Measurements from ENCODE around the gene DENND1B. TPM values are rescaled to one million over a fixed set of nuclear protein-coding genes. Genes with fewer than 3 reads are reported as not detected.
"Not testable (repeated sequence)": the region's sequence is repeated elsewhere in the genome, so short reads cannot be mapped to it uniquely, and the experiment has no call there.

The DENND1B gene
- total RNA-seq, 1 donor from 2014 or later: 43.6 TPM

DNA sequence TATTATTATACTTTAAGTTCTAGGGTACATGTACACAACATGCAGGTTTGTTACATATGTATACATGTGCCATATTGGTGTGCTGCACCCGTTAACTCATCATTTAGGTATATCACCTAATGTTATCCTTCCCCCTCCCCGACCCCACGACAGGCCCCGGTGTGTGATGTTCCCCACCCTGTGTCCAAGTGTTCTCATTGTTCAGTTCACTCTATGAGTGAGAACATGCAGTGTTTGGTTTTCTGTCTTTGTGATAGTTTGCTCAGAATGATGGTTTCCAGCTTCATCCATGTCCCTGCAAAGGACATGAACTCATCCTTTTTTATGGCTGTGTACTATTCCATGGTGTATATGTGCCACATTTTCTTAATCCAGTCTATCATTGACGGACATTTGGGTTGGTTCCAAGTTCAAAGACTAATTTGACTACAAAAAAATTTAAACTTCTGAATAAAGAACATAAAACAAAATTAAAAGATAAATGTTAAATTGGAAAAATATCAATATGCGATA lies 22.6 kb downstream of the DENND1B start:
- FAIRE-seq; DNase-seq (ENCODE audit: low spot score in 2 of 2): not testable (repeated sequence)

DNA sequence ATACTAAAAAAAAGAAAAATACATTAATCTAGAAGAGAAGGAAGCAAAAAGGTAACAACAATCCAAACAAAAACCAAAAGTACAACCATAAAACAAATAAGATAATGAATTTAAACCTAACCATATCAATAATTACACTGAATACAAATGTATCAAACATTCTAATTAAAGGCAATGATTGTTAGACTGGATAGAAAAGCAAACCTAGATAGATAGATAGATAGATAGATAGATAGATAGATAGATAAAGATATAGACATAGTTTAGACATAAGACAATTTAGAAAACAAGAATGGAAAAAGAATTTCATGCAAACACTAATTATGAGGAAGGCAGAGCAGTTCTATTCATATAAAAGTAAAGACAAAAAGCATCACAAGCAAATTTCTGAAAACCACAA lies 24.9 kb downstream of the DENND1B start:
- FAIRE-seq (no peak), DNase-seq (ENCODE audit: low spot score in 2 of 2) (no peak)

DNA sequence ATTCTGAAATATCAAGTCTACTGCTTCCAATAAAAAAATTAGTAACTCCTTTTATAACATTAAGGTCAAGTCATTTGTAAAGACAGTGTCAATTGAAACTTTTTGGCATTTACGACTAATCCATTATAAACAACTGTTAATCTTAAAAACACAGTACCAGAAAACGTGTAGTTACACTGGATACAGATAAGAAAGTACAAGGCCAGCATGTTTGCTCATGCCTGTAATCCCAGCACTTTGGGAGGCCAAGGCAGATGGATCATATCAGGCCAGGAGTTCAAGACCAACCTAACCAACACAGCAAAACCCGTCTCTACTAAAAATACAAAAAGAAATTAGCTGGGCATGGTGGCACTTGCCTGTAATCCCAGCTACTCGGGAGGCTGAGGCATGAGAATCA lies 29.4 kb downstream of the DENND1B start:
- DNase-seq (ENCODE audit: low spot score in 2 of 2): no peak
- FAIRE-seq: no peak

DNA sequence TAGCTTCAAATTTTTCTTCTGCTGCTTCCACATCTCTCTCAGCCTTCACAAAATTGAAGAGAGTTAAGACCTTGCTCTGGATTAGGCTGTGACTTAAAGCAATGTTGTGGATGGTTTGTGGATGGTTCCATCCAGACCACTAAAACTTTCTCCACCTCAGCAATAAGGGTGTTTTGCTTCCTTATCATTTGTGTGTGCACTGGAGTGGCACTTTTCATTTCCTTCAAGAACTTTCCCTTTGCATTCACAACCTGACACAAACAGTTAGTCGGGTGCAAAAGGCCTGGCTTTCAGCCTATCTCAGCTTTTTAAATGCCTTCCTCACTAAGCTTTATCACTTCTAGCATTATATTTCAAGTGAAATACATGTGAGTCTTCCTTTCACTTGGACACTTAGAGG lies 30.3 kb downstream of the DENND1B start:
- FAIRE-seq: no peak
- no peak for DNase-seq (ENCODE audit: low spot score in 2 of 2)

DNA sequence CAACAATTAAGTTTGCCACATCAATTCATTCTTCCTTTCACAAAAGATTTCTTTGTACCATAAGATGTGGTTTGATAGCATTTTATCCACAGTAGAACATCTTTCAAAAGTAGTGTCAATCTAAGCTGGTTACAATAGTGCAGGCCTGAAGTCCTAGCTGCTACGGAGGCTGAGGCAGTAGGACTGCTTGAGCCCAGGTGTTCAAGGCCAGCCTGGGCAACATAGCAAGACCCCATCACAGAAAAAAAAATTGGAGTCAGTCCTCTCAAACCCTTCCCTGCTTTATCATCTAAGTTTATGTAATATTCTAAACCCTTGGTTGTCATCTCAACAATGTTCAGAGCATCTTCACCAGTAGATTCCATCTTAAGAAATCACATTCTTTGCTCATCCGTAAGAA lies 31.7 kb downstream of the DENND1B start:
- FAIRE-seq: no peak
- DNase-seq (ENCODE audit: low spot score in 2 of 2): no peak

DNA sequence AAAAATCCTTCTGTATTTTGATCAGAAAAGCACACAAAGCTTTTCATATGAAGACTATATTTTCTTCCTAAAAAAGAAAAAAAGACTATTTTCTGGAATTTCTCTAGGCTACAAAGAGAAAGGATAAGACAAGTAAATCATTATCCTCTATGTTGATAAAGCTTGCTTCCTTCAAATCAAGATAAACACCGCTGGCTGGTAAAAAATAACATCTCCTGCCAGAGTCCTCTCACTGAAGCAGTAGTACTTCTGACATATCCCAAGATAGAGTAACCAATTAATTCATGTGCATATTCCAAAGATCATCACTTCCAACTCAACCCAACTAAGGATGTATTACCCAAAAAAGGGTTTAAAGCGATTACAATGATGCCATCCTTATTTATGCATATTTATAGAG lies 34.3 kb downstream of the DENND1B start:
- no peak for FAIRE-seq
- DNase-seq (ENCODE audit: low spot score in 2 of 2): no peak

DNA sequence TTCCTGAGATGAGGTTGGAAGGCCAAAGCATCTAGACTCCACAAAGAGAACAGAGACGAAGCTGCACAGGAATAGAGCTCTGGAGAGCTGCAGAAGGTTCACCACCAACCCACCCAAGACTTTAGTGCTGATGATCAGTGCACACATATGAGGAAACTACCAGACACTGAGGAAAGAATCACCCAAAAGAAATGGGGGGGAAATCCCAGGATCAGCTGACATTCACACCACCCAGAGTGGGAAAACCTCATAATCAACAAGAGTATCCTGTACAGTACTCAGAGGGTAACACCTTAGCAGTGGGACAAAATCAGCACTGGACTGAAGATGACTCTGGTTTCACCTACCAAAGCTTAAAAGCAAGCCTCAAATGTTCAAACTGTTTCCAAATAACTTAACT lies 36.4 kb downstream of the DENND1B start:
- no peak for FAIRE-seq
- no peak for DNase-seq (ENCODE audit: low spot score in 2 of 2)

DNA sequence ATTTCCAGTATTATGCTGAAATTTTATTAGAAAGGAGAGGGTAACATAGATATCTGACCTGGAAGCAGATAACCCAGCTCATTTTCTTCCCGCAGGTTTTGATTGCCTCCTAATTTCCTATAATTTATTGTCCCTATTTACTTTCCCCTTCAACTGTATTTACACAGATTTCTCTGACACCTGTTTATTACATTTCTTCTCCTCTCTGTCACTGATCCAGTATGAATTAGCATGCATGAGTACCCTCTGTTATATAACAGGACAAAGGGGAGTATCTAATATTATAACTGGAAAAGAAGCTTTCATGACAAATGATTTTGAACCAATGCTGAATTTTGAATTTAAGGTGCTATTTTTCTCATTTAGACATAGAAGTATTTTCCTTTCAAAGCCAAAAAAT lies 37.4 kb downstream of the DENND1B start:
- FAIRE-seq: no peak
- no peak for DNase-seq (ENCODE audit: low spot score in 2 of 2)

DNA sequence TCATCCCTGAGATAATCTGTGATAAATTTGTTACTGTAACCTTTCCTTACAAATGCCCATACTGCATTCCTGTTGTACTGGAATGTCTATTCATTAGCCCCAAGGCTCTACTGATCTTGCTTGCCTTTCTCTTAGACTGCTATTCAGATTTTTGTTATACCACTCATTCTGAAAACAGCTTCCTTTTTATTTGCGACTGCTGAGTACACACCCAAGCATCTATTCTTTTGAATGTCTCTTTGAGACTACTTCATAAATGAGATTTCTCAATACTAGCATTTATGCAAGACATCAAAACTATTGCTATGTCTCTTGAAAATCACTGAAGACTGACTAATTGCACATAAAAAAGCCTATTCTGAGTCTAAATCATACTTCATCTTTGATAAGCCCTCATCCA lies 38.6 kb downstream of the DENND1B start:
- FAIRE-seq (no peak), DNase-seq (ENCODE audit: low spot score in 2 of 2) (no peak)

DNA sequence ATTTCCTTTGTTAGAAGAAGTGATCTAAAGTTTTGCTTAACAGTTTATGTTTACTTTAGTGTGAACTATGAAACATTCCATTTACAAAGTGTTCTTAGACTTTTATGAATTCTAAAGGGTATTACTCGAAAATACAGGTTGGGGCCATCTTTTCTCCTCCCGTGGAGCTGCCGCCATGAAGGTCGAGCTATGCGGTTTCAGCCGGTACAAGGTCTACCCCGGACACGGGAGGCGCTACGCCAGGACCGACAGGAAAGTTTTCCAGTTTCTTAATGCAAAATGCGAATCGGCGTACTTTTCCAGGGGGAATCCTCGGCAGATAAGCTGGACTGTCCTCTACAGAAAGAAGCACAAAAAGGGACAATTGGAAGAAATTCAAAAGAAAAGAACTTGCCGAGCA lies 39.8 kb downstream of the DENND1B start:
- no peak for FAIRE-seq

DNA sequence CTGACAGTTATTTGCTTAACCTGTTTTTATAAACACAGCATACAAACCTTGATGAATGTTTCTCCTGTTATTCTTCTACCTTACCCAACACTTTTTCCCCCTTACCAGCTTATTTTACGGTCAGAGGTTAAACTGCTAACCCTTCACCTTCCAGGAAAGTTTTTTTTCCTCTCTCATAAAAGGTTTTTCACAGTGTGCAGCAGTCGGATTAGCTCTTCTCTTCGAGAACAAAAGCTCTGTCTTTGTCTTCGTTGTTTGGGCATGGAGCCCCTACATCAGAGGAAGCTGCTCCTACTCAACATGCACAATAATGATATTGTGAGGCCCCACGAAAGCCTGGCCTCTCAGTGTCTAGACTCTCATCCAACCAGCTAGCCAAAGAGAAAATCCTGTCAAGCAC lies 42.0 kb downstream of the DENND1B start:
- DNase-seq (ENCODE audit: low spot score in 2 of 2): no peak
- no peak for FAIRE-seq

More for the DNA sequence above, 39.8 kb downstream of the DENND1B start:
- DNase-seq (ENCODE audit: low spot score in 2 of 2): no peak

DNA sequence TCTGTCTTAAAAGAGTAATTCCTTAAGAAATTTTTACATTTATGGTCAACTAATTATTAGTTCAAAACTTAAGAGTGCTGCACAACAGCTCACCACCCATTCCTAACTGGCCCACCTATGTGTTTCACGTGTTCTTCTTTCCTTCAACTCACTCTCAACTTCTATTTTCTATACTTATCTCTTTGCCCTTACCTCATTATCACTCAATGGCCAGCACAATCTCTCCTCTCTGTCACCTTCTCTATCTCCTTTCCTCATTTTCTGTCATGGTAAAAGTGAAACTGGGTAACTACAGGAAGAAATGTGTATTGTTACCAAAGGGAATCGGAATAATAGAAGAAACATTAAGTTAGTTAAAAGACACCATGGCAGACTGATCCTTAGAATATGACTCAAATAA lies 43.1 kb downstream of the DENND1B start:
- no peak for DNase-seq (ENCODE audit: low spot score in 2 of 2)
- no peak for FAIRE-seq

DNA sequence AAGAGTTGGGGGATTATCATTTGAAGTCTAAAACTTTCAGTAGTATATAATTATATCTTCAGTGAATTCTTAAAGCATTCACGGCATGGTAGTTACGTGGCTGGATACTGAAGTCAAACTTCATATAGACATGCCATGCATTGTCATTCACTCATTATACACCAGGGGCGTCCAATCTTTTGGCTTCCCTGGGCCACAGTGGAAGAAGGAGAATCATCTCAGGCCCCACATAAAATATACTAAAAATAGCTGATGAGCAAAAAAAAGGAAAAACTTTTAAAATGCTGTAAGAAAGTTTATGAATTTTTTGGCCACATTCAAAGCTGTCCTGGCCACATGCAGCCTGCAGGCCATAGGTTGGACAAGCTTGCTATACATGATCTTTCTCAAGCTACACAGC lies 43.8 kb downstream of the DENND1B start:
- FAIRE-seq (no peak), DNase-seq (ENCODE audit: low spot score in 2 of 2) (no peak)

DNA sequence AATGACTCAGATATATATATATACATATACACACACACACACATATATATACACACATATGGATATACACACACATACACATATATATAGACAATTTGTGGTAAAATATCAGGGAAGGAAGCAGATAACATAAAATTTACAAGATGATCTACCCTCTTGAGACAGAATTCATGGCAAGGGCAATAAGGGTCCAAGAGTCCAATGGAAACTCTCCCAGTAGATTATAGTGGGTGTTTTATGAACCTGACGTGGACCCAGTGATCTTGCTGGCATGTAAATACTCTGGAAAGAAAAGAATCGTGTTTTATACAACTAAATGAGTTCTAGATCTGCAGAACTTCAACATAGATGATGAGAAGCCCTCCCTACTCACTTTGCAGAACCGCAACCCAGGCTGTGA lies 49.3 kb downstream of the DENND1B start:
- DNase-seq (ENCODE audit: low spot score in 2 of 2) (no peak), FAIRE-seq (no peak)

DNA sequence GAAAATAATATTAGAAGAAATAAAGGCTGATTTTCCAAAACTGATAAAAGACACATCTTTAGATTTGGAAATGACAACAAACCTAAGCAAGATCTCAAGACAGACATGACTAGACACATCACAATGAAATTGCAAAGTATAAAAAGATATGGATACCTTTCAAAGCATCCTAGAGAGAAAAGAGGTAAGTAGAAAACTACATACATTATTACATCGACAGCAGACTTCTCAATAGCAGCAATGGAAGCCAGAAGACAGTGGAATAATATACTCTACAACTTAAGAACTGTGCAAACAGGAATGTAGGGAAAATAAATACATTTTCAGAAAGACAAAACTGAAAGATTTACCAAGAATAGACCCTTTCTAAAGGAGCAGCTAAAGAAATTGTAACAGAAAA lies 50.2 kb downstream of the DENND1B start:
- FAIRE-seq: no peak
- DNase-seq (ENCODE audit: low spot score in 2 of 2): no peak

DNA sequence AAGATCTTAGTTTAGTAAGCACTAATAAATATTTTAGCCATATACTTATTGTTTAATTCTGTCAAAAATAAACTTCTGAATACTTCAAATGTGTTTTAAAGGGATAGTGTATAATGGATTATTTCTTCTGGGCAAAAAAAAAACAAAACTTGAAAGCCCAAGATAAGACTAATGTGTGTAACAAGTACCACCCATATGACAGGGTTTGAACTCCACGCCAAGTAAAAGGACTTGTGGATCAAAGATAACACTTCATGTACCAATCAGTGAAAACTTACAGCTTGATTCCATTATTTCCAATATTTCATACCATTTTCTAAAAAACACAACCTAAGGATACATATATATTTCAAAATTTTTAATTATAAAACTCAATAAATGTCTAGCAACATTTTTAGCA lies 59.5 kb downstream of the DENND1B start:
- DNase-seq (ENCODE audit: low spot score in 2 of 2) (no peak), FAIRE-seq (no peak)

DNA sequence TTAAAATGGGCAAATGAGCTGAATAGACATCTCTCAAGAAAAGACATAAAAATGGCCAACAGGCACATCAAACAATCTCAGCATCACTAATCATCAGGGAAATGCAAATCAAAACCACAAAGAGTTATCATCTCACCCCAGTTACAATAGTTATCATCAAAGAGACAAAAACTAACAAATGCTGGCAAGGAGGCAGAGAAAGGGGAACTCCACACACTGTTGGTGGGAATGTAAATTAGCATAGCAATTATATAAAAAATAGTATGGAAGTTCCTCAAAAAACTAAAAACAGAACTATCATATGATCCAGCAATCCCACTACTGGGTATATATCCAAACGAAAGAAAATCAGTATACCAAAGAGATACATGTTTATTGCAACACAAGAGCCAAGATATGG lies 68.7 kb downstream of the DENND1B start:
- no peak for DNase-seq (ENCODE audit: low spot score in 2 of 2)
- FAIRE-seq: no peak

DNA sequence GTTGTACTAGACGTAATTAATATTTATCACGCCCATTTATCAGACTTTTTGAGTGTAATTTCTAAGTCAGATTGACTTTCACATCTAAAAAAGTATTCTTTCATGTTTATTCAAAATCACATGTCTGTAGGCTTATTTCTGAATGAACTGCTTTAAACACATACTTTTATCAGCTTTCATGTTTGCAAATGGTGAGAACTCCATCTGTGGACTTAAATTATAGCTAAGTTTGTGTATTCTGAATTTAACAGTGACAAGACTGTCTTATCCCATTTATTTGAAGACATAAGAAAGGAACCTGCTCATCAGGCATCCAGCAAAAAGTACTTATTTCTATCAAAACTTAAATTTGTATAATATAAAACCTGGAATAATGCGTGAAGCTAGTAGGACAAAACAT lies 69.3 kb downstream of the DENND1B start:
- no peak for DNase-seq (ENCODE audit: low spot score in 2 of 2)
- FAIRE-seq: no peak

DNA sequence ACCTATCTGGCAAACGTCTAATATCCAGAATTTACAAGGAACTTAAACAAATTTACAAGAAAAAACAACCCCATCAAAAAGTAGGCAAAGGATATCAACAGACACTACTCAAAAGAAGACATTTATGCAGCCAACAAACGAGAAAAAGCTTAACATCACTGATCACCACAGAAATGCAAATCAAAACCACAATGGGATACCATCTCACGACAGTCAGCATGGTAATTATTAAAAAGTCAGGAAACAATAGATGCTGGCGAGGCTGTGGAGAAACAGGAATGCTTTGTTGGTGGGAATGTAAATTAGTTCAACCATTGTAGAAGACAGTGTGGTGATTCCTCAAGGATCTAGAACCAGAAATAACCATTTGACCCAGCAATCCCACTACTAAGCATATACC lies 74.6 kb downstream of the DENND1B start:
- FAIRE-seq; DNase-seq (ENCODE audit: low spot score in 2 of 2): not testable (repeated sequence)

DNA sequence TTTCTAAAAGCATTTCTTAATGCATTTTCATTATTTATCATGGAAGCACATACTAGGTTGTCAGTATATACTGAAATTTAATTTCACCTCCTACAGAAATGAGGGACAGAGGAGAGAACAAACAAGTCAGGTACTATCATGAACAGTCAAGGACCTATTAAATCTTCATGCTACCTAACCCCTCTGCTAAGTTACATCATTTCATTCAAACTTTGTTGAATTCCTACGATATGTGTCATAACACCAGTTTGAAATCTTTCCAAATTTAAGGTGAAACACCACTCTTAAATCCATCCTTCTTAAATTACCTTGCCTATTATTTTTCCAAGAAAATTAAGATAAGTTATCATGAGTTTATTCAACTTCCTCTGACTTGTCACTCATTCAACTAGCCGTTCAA lies 78.9 kb downstream of the DENND1B start:
- DNase-seq (ENCODE audit: low spot score in 2 of 2): no peak
- no peak for FAIRE-seq

DNA sequence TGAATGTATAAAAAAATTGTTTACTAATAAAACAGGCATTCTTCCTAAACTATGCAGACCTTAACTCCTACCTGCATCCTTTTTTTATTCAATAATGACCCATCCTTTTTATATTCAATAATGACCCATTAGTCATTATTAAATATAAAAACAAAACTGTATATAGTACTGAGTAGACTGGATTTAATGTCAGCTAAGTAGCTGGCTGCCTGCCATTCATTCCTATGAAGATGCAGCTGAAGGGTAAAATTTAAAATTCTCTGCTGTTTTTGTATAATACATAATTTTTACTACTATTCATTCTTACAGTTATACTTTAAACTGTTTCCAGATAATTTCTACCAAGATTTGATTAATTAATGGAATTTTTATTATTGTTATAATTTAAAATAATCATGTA lies 79.3 kb downstream of the DENND1B start:
- FAIRE-seq (no peak), DNase-seq (ENCODE audit: low spot score in 2 of 2) (no peak)

DNA sequence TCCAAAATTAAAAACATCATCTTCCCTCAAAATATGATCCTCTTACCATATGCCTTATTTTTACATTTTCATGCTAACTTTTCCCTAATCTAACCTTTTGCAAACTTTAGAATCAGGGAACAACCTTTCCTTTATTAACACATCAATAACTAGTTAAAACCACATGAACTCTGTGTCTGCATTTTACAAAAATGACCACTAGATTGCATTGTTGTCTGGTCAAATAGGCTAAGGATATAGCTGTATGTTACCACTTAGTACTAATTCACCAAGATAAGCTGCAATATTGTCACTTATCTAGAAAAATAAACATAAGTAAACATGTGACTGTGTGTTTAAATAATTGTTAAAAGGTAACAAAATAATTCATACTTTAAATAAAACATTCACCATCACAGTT lies 82.3 kb downstream of the DENND1B start:
- no peak for FAIRE-seq
- DNase-seq (ENCODE audit: low spot score in 2 of 2): no peak

DNA sequence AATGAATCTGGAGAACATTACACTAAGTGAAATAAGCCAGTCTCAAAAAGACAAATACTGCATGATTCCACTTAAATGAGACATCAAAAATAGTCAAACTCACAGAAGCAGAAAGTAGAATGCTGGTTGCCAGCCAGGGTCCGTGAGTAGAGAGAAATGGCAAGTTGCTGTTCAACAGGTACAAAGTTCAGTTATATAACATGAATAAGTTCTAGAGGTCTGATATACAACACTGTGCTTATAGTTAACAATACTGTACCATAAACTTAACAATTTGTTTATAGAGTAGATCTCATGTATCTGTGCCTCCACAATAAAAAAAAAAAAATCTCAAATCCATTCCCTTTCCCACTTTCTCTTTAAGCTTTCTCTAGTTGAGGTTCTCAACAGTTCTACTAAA lies 83.5 kb downstream of the DENND1B start:
- DNase-seq (ENCODE audit: low spot score in 2 of 2) (no peak), FAIRE-seq (no peak)
